HG03135 (cell line): ENCODE results near the gene KRTAP19-8.
A peak's percentile ranks its signal among the peaks of the same experiment; 100 is the strongest.

Experiments used
- ATAC-seq: cut with Tn5 transposase; IDR thresholded peaks from one replicate; pipeline ENCODE4 v1.9.1; 2021; ENCODE audit warnings: mild to moderate bottlenecking, moderate library complexity; ENCODE audit not compliant: unreplicated experiment

Gene KRTAP19-8

GRCh38 chr21:31038376-31038775, at the start of gene KRTAP19-8:
Gene KRTAP19-8, minus strand, starts transcription at chr21:31038476. Its CDS starts 33 bp downstream, at chr21:31038443.
- no peak for ATAC-seq

- ATAC-seq = no peak
Observed at GRCh38 chr21:31087639-31088473, 49.6 kb upstream of the KRTAP19-8 start.

GRCh38 chr21:31084689-31085088, 46.4 kb upstream of the KRTAP19-8 start:
- no peak for ATAC-seq

- ATAC-seq = peak; percentile 71
Observed at GRCh38 chr21:31078796-31079195, 40.5 kb upstream of the KRTAP19-8 start.

- peak; percentile 49 for ATAC-seq
Observed at GRCh38 chr21:31078216-31078615, 39.9 kb upstream of the KRTAP19-8 start.

GRCh38 chr21:31075848-31076247, 37.6 kb upstream of the KRTAP19-8 start:
- no peak for ATAC-seq

- ATAC-seq = no peak
Observed at GRCh38 chr21:31072533-31072932, 34.3 kb upstream of the KRTAP19-8 start.

- no peak for ATAC-seq
Observed at GRCh38 chr21:31064803-31065202, 26.5 kb upstream of the KRTAP19-8 start.

GRCh38 chr21:31052489-31053142, 14.3 kb upstream of the KRTAP19-8 start:
- no peak for ATAC-seq

GRCh38 chr21:31050577-31051157, 12.4 kb upstream of the KRTAP19-8 start:
- no peak for ATAC-seq

GRCh38 chr21:31045841-31046240, 7.6 kb upstream of the KRTAP19-8 start:
- no peak for ATAC-seq

GRCh38 chr21:31043471-31043870, 5.2 kb upstream of the KRTAP19-8 start:
- ATAC-seq = no peak

GRCh38 chr21:31042080-31042464, 3.8 kb upstream of the KRTAP19-8 start:
- no peak for ATAC-seq

- no peak for ATAC-seq
Observed at GRCh38 chr21:31041295-31042079, 3.2 kb upstream of the KRTAP19-8 start.

- ATAC-seq = no peak
Observed at GRCh38 chr21:31034378-31034777, 3.9 kb downstream of the KRTAP19-8 start.

GRCh38 chr21:31030367-31031106, 7.7 kb downstream of the KRTAP19-8 start:
- ATAC-seq = peak; percentile 85

GRCh38 chr21:31023680-31024079, 14.6 kb downstream of the KRTAP19-8 start:
- ATAC-seq = no peak

GRCh38 chr21:31022306-31022705, 16.0 kb downstream of the KRTAP19-8 start:
- no peak for ATAC-seq

- no peak for ATAC-seq
Observed at GRCh38 chr21:31018232-31018631, 20.0 kb downstream of the KRTAP19-8 start.

- ATAC-seq = no peak
Observed at GRCh38 chr21:31014891-31015290, 23.4 kb downstream of the KRTAP19-8 start.
